Lung (tissue), 12 donors: Measurements from ENCODE around the gene TMEM91. TPM values are rescaled to one million over a fixed set of nuclear protein-coding genes. Genes with fewer than 3 reads are reported as not detected.

Experiments
- ATAC-seq: fragments of 200-7000 bp; cut with Tn5 transposase; one replicate; pipeline ENCODE4 v1.9.1; 2020; ENCODE audit warnings: moderate number of reproducible peaks; ENCODE audit not compliant: insufficient read depth, low FRiP score
- DNase-seq, 3 donors: peaks; one replicate each; pipeline ENCODE4 v3.0.0-alpha.2; 2013 to 2017
- H3K27ac ChIP-seq, 2 donors: one replicate each; pipeline ENCODE4 v1.5.1; 2013; ENCODE audit warnings: mild to moderate bottlenecking in 2 of 2, moderate library complexity in 2 of 2, control low read depth in 1 of 2, inconsistent platforms in 1 of 2, low read depth in 1 of 2, low read length in 1 of 2
- H3K27me3 ChIP-seq, 3 donors: one replicate each; pipeline ENCODE4 v1.5.1; 2013; ENCODE audit warnings: low read length in 2 of 3; ENCODE audit not compliant: control insufficient read depth in 3 of 3, insufficient read depth in 3 of 3
- H3K36me3 ChIP-seq, 4 donors: one replicate each; pipeline ENCODE4 v1.5.1; 2013; ENCODE audit warnings: low read length in 4 of 4, mild to moderate bottlenecking in 1 of 4, moderate library complexity in 1 of 4; ENCODE audit not compliant: control insufficient read depth in 4 of 4, insufficient read depth in 4 of 4
- H3K4me1 ChIP-seq, 5 donors: one replicate each; pipeline ENCODE4 v1.5.1; 2013; ENCODE audit warnings: low read length in 5 of 5, mild to moderate bottlenecking in 2 of 5, moderate library complexity in 1 of 5; ENCODE audit not compliant: control insufficient read depth in 5 of 5, insufficient read depth in 5 of 5
- H3K4me3 ChIP-seq: one replicate; pipeline ENCODE4 v1.5.1; 2013; ENCODE audit warnings: mild to moderate bottlenecking, control low read depth, moderate library complexity
- H3K9ac ChIP-seq, 2 donors: one replicate each; pipeline ENCODE4 v1.5.1; 2013; ENCODE audit warnings: low read length in 2 of 2, control low read depth in 1 of 2; ENCODE audit not compliant: insufficient read depth in 1 of 2
- H3K9me3 ChIP-seq, 4 donors: one replicate each; pipeline ENCODE4 v1.5.1; 2013; ENCODE audit warnings: low read length in 3 of 4, mild to moderate bottlenecking in 1 of 4, moderate library complexity in 1 of 4; ENCODE audit not compliant: control insufficient read depth in 4 of 4, insufficient read depth in 3 of 4
- CTCF ChIP-seq: IDR thresholded peaks from 2 replicates; pipeline ENCODE4 v1.5.1; 2012; ENCODE audit warnings: mild to moderate bottlenecking; ENCODE audit errors: control extremely low read depth, extremely low read depth
- WGBS, 2 donors: extraction: QIAGEN DNeasy Blood & Tissue Kit; methylation state at CpG; one replicate each; pipeline ENCODE4 v1.1.7; 2013; 5-methylcytosine and 5-hydroxymethylcytosine counted together
- polyA plus RNA-seq, 2 donors: library from polyadenylated mRNA; stranded (reverse); fragments of 200-250 nt; gene quantifications; one replicate each; pipeline ENCODE4 v1.2.1, GENCODE V29; 2013
- total RNA-seq, 2 donors: library from RNA; depleted of rRNA in 1 of 2; stranded (reverse); fragments of >200 nt in 1 of 2; gene quantifications; one replicate each; pipeline ENCODE4 v1.2.1, GENCODE V29; 2014 to 2021
- donor health status: control.
- donor health status: control.
- donor health status: Bipolar disorder and iron deficiency.
- donor health status: healthy.
- donor health status: DM: yes; HTN: yes; CAD: no.

TMEM91 gene
- total and polyA plus RNA-seq, 4 donors, result 13.6 to 39.8 (median 17.0) TPM

- H3K36me3 ChIP-seq, result peaks cover 8 to 37% (median 34%) of the 10 kb centered on the region in 4 donors
- ATAC-seq (peak; percentile 68), DNase-seq (no peak)
- no peaks in the 10 kb centered on the region for H3K27me3 ChIP-seq
- no peaks in the 10 kb centered on the region for H3K9me3 ChIP-seq
- TF ChIP-seq CTCF, result no peak
- H3K27ac ChIP-seq, result peak overlapping the region in 1 of 2 donors; percentile 51
- WGBS, 2 donors, result 64 to 70% methylated on average over 12 of the region's 12 CpGs
- H3K9ac ChIP-seq, result no peak overlapping the region
- H3K4me3 ChIP-seq, result no peak overlapping the region
- peaks cover 0 to 7% (median 0%) of the 10 kb centered on the region in 5 donors for H3K4me1 ChIP-seq
These were observed 39.9 kb downstream of the TMEM91 start for GRCh38 chr19:41416194-41416674.

GRCh38 chr19:41420101-41420880 lies 44.0 kb downstream of the TMEM91 start:
- ATAC-seq (no peak), DNase-seq (no peak)
- 31 to 46% methylated on average over 8 of the region's 8 CpGs for WGBS, 2 donors
- no peak overlapping the region for H3K4me3 ChIP-seq
- no peaks in the 10 kb centered on the region for H3K9me3 ChIP-seq
- peaks cover 0 to 14% (median 0%) of the 10 kb centered on the region in 5 donors for H3K4me1 ChIP-seq
- peak overlapping the region in 1 of 2 donors; percentile 50 for H3K27ac ChIP-seq
- no peak overlapping the region for H3K9ac ChIP-seq
- no peak for TF ChIP-seq CTCF
- H3K27me3 ChIP-seq, result no peaks in the 10 kb centered on the region
- H3K36me3 ChIP-seq, result peaks cover 8 to 40% (median 19%) of the 10 kb centered on the region in 4 donors

DNA sequence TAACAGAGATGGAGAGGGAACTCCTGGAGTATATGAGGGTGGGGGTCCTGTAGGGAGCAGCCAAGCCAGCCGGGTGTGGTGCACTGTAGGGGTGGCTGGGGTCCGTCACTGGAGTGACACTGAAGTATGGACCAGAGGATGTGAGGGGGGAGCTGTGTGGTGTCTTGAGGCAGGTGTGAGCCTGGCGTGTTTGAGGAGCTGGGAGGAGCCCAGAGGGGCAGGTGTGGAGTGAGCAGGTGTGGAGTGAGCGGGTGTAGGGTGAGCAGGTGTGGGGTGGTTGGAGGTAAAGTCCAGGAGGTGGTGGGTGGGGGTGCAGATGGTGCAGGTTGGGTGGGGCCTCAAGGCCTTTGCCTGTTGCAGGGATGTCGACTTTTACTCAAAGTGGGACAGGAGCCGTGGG lies 45.0 kb downstream of the TMEM91 start:
- peak overlapping the region in 1 of 2 donors; percentile 50 for H3K27ac ChIP-seq
- H3K36me3 ChIP-seq, result peaks cover 8 to 43% (median 19%) of the 10 kb centered on the region in 4 donors
- TF ChIP-seq CTCF, result no peak
- DNase-seq (no peak), ATAC-seq (no peak)
- 87 to 91% methylated on average over 6 of the region's 6 CpGs for WGBS, 2 donors
- no peak overlapping the region for H3K4me3 ChIP-seq
- H3K4me1 ChIP-seq, result peaks cover 0 to 17% (median 0%) of the 10 kb centered on the region in 5 donors
- H3K9me3 ChIP-seq, result no peaks in the 10 kb centered on the region
- H3K9ac ChIP-seq, result no peak overlapping the region
- H3K27me3 ChIP-seq, result no peaks in the 10 kb centered on the region
